ENCODE measurements around the gene TCF3. TPM values are rescaled to one million over a fixed set of nuclear protein-coding genes. Genes with fewer than 3 reads are reported as not detected.

Gene TCF3
- total RNA-seq, 2 donors from 2014 or later = 53.6 to 87.0 TPM

DNA sequence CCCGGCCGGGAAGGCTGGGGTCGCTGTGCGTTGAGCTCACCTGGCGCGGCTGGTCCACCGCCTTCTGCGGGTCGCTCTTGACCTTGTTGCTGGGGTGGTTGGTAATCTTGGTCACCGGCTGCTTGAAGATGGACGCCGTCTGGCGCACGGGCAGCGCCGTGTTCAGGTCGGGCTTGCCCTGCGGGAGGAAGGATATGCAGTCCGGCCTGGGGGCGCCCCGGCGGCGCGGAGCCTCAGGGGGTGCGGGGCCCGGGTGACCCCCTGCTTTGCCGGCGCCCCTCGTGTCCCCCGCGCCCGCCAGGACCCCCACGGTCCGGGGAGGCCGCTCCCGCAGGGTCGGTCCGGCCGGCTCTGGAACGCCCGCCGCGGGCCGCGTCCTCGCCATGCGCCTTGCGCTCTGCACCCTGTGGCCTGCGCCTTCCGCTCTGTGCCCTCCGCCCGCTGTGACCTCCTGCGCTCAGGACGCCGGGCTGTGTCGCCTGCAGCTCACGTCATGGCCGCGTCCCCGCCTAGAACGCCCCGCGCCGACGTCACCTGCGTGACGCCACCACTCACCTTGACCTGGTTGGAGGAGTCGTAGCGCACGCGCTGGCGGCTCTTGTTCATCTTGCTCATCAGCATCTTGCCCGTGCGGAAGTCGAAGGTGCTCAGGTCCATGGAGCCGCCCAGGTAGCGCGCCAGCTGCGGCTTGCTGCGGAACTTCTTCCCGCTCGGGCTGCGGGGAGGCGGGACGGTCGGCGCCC is 67.7 kb downstream of the TCF3 start:
- Mint-ChIP-seq H3K27ac (no peak overlapping the region), H3K4me1 (no peaks in the 10 kb centered on the region), H3K9me3 (no peaks in the 10 kb centered on the region), H3K4me3 (no peak overlapping the region), H3K36me3 (ENCODE audit: low read depth) (peaks cover 75% of the 10 kb centered on the region), H3K27me3 (no peaks in the 10 kb centered on the region)
- ATAC-seq (replicated peaks) = no peak

DNA sequence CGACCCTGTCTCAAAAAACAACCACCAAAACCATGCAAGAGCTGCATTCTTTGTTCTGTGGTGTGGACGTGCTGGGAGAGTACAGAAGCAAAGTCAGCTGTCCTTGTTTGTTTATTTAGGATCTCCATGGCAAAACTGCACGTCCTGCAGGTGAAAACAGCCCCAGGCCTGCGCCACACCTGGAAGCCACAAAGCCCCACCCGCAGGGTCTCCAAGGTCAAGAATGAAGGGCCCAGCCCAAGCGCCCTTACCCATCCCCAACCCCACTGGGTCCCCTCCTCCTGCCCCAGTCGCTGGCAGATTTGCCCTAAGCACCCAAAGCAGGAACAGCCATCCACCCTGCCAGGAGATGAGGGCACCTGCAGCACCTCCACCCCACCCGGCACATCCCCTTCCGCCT is 70.2 kb downstream of the TCF3 start:
- Mint-ChIP-seq H3K27me3 (no peaks in the 10 kb centered on the region), H3K27ac (no peak overlapping the region), H3K4me3 (no peak overlapping the region), H3K36me3 (ENCODE audit: low read depth) (peaks cover 76% of the 10 kb centered on the region), H3K9me3 (no peaks in the 10 kb centered on the region), H3K4me1 (no peaks in the 10 kb centered on the region)
- ATAC-seq (replicated peaks) = no peak

DNA sequence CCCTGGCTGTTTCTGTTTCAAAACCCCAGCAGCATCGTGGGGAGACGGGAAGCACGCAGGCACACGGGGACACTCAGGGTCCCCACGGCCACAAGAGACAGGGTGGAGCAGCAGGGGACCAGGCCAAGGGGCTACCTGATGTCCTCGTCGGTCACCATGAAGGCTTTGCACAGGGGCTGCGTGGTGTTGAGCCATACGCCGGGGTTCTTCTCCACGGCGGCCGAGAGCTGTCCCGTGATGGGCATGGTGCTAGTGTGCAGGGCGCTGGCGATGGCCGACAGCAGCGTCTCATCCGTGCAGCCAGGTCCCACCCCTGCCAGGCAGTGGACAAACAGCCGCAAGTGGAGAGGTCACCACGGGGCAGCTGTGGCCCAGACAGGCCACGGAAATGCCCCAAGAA is 71.5 kb downstream of the TCF3 start:
- Mint-ChIP-seq H3K36me3 (ENCODE audit: low read depth) (peaks cover 74% of the 10 kb centered on the region), H3K9me3 (no peaks in the 10 kb centered on the region), H3K4me1 (no peaks in the 10 kb centered on the region), H3K27ac (no peak overlapping the region), H3K27me3 (no peaks in the 10 kb centered on the region), H3K4me3 (no peak overlapping the region)
- no peak for ATAC-seq (replicated peaks)

DNA sequence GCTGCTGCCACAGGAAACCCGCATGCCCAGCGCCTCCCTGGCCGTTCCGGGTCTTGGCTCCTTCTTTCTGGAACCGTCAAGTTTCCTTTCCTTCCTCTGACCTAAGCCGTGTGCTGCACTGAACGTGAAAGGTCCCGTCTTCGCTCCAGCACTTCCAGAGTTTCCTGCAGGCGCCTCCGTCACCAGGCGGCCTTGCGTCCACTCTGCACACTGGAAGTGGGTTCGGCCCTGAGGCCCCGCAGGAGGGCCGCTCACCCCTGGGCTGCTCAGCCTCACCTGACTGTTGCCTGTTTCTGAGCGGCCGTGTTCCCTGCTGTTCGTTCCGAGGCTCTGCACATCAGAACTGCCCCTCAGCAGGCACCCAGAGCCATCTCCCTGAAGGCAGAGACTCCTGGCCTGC is 72.0 kb downstream of the TCF3 start:
- H3K36me3 Mint-ChIP-seq (ENCODE audit: low read depth) = peaks cover 68% of the 10 kb centered on the region
- no peak overlapping the region for H3K4me3 Mint-ChIP-seq
- no peak overlapping the region for H3K27ac Mint-ChIP-seq
- H3K27me3 Mint-ChIP-seq = no peaks in the 10 kb centered on the region
- no peak for ATAC-seq (replicated peaks)
- no peaks in the 10 kb centered on the region for H3K4me1 Mint-ChIP-seq
- no peaks in the 10 kb centered on the region for H3K9me3 Mint-ChIP-seq

DNA sequence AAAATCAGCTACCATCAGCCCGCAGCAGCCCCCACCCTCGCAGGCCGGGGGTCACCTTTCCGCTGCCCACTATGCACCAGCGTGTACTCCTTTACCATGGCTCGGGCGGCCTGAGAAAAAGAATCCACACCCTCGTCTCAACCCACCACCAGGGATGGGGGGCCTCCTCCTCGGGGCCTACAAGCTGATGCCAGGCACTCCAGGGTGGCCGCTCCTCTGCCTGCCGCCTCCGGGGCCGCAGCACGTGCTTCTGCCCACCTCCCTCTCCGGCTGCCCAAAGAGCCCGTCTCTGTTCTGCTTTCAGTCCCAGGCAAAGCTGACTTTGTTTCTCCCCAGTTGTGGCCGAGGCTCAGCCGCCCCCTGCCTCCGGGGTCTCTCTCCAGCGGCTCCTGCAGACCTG is 73.2 kb downstream of the TCF3 start:
- Mint-ChIP-seq H3K9me3 (no peaks in the 10 kb centered on the region), H3K36me3 (ENCODE audit: low read depth) (peaks cover 57% of the 10 kb centered on the region), H3K4me1 (no peaks in the 10 kb centered on the region), H3K4me3 (no peak overlapping the region), H3K27me3 (no peaks in the 10 kb centered on the region), H3K27ac (no peak overlapping the region)
- ATAC-seq (replicated peaks) = no peak

DNA sequence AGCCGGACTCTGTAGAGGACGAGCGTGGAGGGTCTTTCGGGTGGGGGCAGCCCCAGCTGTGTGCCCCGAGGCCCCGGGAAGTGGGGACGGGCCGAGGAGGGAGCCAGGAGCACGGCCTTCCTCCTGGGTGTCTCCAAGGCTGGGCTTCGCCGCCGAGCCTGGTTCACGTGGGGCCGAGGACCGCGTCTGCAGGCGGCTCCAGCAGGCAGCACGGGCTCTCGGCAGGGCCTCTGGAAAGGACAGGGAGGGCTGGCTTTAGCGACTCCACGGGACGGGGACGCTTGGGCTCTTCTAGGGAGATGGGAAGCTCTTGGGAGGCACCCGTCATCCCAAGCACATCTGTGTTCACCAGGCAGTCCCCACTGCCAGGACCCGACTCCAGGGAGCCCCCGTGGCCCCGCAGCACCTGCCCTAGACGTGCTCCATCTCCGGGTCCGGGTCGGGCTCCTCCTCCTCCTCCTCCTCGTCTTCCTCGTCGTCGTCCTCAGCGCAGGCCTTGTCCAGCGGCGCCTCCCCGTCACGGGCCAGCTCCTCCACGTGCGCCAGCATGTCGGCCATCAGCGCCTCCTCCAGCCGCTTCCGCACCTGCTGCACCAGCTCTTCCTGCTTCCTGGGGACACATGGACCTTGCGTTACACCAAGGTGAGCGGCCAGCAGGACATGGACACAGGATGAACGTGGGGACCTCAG is 74.3 kb downstream of the TCF3 start:
- Mint-ChIP-seq H3K9me3 (no peaks in the 10 kb centered on the region), H3K27ac (no peak overlapping the region), H3K27me3 (no peaks in the 10 kb centered on the region), H3K4me1 (no peaks in the 10 kb centered on the region), H3K36me3 (ENCODE audit: low read depth) (peaks cover 45% of the 10 kb centered on the region), H3K4me3 (no peak overlapping the region)
- no peak for ATAC-seq (replicated peaks)

DNA sequence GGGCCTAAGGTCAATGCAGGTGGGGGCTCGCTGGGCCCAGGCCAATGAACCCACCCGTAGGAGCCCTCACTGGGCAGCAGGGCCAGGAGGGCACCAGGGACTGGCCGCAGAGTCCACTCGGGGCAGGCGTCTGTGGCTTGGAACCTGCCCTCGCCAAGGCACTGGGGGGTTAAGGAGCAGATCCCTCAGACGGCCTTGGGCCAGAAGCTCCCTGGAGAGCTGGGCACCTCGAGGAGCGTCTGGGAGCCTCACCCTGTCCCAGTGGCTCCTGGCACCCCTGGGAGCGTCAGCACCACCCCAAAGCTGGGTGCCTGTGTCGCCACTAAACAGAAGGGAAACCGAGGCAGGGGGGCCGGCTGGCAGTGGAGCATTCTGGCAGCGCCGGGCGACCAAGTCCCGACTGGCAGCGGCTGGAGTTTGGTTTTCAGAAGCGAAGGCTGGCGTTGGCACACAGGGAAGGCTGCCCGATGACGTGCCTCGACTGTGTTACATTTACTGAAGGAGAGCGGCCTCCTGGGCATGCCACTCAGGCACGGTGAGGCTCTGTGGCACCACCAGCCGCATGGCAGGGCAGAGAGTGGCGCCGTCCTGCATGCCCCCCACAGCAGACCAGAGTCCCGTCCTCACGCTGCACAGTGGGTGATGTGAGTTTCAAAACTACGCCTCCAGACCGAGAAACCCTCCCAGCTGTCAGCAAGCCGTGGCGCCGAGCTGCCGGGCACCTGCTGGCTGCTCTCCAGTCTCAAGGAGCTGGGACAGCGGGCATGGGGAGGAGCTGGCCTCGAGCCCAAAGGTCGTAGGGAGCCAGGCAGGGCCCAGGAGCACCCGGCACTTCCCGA is 75.1 kb downstream of the TCF3 start:
- H3K9me3 Mint-ChIP-seq = no peaks in the 10 kb centered on the region
- H3K36me3 Mint-ChIP-seq (ENCODE audit: low read depth) = peaks cover 38% of the 10 kb centered on the region
- H3K4me3 Mint-ChIP-seq = no peak overlapping the region
- H3K27me3 Mint-ChIP-seq = no peaks in the 10 kb centered on the region
- H3K4me1 Mint-ChIP-seq = no peaks in the 10 kb centered on the region
- H3K27ac Mint-ChIP-seq = no peak overlapping the region
- ATAC-seq (replicated peaks) = no peak

DNA sequence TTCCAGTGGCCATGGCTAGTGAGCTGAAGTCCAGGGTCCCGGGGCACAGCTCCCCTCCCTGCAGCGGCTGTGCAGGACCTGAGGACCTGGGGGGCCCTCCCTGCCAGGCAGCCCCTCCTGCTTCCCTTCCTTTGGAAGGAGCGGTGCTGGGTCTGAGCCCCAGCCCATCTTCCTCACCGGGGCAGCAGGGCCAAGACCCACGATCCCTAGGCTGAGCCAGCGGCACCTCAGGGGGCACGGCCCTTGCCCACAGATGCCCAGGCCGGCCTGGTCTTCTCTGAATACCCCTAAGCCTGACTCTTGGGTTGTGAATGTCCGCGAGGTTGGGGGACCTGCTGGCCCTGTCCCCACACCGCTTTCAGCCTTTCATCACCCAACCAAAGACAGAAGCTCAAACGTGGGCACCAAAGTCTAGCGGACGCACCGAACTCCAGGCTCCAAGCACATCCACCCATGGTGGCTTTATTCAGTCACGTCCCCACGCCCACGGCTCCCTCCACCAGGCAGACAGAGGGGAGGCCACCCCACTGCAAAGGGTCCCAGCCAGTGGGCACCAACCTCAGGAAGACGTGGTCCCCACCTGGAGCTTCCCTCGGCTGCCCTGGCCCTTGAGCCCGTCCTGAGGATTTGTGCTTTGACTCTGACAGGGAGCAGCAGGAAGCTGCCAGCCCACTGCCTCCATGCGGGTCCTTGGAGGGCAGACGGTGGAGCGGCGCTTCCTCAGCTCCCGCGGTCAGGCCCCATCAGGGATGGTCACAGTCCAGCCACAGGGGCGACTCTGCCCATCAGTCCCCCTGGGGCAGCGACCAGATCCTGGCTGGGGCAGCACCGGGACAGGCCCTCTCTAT is 75.9 kb downstream of the TCF3 start:
- Mint-ChIP-seq H3K4me3 (no peak overlapping the region), H3K27me3 (no peaks in the 10 kb centered on the region), H3K27ac (no peak overlapping the region), H3K4me1 (no peaks in the 10 kb centered on the region), H3K9me3 (no peaks in the 10 kb centered on the region), H3K36me3 (ENCODE audit: low read depth) (peaks cover 29% of the 10 kb centered on the region)
- ATAC-seq (replicated peaks) = no peak

DNA sequence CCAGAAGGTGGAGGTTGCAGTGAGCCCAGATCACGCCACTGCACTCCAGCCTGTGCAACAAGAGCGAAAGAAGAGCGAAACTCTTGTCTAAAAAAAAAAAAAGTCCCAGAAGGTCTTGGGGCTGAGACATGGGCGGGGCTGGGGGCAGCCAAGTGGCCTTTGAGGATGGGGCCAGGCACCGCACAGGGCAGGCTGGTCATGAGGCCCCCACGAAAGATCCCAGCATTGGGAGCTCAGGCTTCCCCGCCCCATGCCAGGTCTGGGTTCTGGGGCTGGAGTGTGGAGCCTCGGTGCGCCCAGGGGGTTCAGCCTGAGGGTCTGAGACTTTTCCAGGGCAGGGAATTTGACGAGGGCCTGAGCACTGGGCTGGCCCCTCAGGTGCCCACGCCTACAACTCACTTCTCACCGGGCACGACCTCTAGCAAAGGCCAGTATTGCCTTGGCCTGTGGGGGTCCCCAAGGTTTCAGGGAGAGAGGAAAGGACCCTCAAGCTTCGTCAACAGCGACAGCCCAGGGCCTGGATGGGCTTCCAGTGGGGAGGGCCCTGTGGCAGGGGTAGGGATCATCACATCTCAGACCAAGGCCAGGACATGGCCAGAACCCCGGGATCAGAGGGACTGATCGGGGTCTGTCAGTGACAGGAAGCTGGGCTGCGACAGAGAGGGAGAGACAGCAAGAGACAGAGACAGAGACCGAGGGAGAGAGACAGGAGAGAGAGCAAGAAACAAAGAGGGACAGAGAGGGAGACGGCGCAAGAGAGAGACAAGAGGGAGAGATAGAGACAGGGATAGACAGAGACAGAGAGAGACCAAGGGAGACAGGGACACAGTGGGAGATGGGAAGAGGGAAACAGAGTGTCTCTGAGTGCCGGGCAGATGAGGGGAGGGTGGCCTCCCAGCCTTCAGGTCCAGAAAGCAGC is 76.8 kb downstream of the TCF3 start:
- no peak overlapping the region for H3K27ac Mint-ChIP-seq

DNA sequence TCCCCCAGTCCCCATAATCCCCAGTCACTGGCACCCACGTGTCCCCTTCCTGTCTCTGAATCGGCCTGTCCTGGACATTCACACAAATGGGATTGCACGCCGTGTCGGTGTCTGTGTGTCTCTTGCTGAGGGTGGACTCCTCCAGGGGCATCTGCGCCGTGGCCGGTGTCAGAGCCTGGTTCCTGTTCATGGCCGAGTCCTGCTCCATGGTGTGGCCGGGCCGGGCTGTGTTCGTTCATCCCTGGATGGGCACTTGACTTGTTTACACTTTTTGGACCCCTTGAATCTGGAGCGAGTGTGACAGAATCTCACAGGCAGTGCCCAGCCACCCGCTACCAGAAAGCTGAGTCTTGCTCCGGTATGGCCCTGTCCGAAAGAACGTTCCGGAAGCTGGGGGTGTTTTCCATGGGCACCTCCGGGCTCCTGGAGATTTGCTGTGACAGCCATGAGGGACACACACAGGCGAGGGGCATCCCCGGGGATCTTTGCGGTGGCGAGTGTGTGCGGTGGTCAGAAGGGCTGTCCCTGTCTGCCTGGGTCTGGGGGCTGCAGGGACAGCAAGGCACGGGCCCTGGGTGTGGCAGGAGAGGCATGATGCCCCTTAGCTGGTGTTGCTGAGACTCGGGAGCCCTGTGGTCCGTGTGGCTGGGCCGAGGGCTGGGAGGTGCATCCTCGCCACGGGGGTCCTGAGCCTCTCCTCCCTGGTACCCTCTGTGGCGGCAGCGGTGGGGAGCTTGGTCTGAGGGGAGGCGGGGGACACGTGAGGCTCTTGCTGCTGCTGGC is 77.9 kb downstream of the TCF3 start:
- Mint-ChIP-seq H3K4me1 (no peaks in the 10 kb centered on the region), H3K27me3 (peaks cover 4% of the 10 kb centered on the region), H3K9me3 (no peaks in the 10 kb centered on the region), H3K27ac (no peak overlapping the region), H3K36me3 (ENCODE audit: low read depth) (peaks cover 10% of the 10 kb centered on the region), H3K4me3 (no peak overlapping the region)
- no peak for ATAC-seq (replicated peaks)

More for the DNA sequence above, 76.8 kb downstream of the TCF3 start:
- Mint-ChIP-seq H3K4me3 (no peak overlapping the region), H3K36me3 (ENCODE audit: low read depth) (peaks cover 20% of the 10 kb centered on the region), H3K9me3 (no peaks in the 10 kb centered on the region), H3K27me3 (no peaks in the 10 kb centered on the region), H3K4me1 (no peaks in the 10 kb centered on the region)
- ATAC-seq (replicated peaks) = no peak

DNA sequence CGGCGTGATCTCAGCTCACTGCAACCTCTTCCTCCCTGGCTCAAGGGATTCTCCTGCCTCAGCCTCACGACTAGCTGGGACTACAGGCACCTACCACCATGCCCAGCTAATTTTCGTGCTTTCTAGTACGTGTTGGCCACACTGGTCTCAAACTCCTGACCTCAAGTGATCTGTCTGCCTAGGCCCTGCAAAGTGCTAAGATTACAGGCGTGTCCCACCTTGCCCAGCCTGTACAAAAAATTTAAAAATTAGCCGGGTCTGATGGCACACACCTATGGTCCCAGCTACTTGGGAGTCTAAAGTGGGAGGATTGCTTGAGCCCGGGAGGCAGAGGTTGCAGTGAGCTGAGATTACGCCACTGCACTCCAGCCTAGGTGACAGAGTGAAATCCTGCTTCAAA is 79.6 kb downstream of the TCF3 start:
- H3K27ac Mint-ChIP-seq = no peak overlapping the region
- H3K4me1 Mint-ChIP-seq = no peaks in the 10 kb centered on the region
- no peak for ATAC-seq (replicated peaks)
- H3K36me3 Mint-ChIP-seq (ENCODE audit: low read depth) = peaks cover 5% of the 10 kb centered on the region
- no peak overlapping the region for H3K4me3 Mint-ChIP-seq
- no peaks in the 10 kb centered on the region for H3K9me3 Mint-ChIP-seq
- H3K27me3 Mint-ChIP-seq = peaks cover 4% of the 10 kb centered on the region

DNA sequence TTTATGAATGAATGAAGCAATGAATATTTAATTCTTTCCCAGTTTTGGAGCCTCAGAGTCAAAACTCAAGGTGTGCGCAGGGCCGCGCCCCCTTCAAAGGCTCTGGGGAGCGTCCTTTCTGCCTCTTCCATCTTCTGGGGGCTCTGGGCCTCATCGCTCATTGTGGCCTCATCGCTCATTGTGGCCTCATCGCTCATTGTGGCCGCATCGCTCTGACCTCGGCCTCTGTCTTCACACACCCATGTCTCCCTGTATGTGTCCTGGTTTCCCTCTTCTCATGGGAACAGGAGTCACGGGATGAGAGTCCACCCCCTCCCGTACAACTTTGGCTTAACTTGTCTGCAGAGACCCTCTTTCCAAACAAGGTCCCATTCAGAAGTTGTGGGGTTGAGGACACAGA is 81.1 kb downstream of the TCF3 start:
- Mint-ChIP-seq H3K36me3 (ENCODE audit: low read depth) (no peaks in the 10 kb centered on the region), H3K4me1 (no peaks in the 10 kb centered on the region), H3K4me3 (no peak overlapping the region), H3K27me3 (peaks cover 4% of the 10 kb centered on the region), H3K9me3 (no peaks in the 10 kb centered on the region), H3K27ac (no peak overlapping the region)
- ATAC-seq (replicated peaks) = no peak

DNA sequence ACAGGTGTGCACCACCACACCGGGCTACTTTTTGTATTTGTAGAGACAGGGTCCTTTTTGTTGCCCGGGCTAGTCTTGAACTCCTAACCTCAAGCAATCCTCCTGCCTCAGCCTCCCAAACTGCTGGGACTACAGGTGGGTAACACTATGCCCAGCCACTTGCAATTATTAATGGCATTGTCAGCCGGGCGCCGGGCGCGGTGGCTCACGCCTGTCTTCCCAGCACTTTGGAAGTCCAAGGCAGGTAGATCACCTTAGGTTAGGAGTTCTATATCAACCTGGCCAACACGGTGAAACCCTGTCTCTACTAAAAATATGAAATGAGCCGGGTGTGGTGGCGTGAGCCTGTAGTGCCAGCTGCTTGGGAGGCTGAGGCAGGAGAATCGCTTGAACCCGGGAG is 81.6 kb downstream of the TCF3 start:
- H3K4me1 Mint-ChIP-seq = no peaks in the 10 kb centered on the region
- ATAC-seq (replicated peaks) = no peak
- H3K27ac Mint-ChIP-seq = no peak overlapping the region
- H3K9me3 Mint-ChIP-seq = no peaks in the 10 kb centered on the region
- no peak overlapping the region for H3K4me3 Mint-ChIP-seq
- no peaks in the 10 kb centered on the region for H3K36me3 Mint-ChIP-seq (ENCODE audit: low read depth)
- H3K27me3 Mint-ChIP-seq = peaks cover 4% of the 10 kb centered on the region

Measured in activated T-helper 17 cell treated with anti-CD3 and anti-CD28 coated beads, Interleukin-2, amount 50 U/mL, for 72 hours (primary cell).